ENCODE measurements around the gene DAD1. TPM values are rescaled to one million over a fixed set of nuclear protein-coding genes. Genes with fewer than 3 reads are reported as not detected.
"Not testable (repeated sequence)": the region's sequence is repeated elsewhere in the genome, so short reads cannot be mapped to it uniquely, and the experiment has no call there.

Gene DAD1
- total RNA-seq (2014; rRNA removed; shearing (Covaris generic); ENCODE audit: low replicate concordance): 163 and 459 TPM in 2 replicates

DNA sequence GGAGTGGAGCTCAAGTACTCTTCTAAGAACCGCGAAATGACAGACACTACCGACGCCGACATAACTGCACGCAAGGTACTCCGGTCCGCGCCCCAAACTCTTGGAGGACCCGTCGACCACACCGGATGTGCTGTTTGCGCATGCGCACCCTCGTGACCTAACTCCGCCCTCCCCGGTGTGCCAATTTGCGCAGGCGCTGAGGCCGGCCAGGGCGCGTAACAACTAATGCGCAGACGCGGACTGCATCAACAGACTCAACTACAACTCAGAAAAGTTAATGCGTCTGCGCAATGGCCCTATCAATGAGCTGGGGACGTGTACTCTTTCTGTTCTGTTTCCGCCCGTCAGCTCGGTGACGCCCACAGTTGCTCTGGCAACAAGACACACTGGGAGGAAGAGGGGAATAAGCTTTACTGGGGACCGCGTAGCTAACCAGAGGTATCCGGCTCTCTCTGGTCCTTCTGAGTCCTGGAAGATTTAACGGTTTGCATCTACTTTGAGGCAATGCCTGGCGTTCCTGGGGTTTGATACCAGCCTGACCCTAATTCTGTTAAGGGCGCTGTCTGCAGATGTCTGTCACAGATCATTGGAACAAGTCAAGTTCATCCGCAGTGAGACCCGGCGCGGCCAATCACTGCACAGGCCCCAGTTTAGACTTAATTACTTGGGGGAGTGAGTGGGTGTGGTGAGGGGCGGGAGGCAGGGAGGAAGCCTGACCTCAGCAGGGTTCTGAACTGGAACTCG is at the start of gene DAD1:
TSS of gene DAD1 (minus strand) at position 129 of the 744 bp plus-strand sequence. CDS start at position 62, 67 bp downstream.
- no peaks in the 10 kb centered on the region for H4K20me1 ChIP-seq (ENCODE audit: insufficient read depth, low read depth, low read length)
- H3K36me3 ChIP-seq (ENCODE audit: insufficient read depth, low read length): peaks cover 5% of the 10 kb centered on the region; the same call in 1 of the 2 replicates
- peaks cover 73% of the 10 kb centered on the region for H3K4me1 ChIP-seq (ENCODE audit: low read length)
- H2AFZ ChIP-seq (ENCODE audit: low read length): peak within 1 kb of the TSS; percentile 87
- no peaks in the 10 kb centered on the region for H3K9me2 ChIP-seq (replicated peaks; ENCODE audit: insufficient read depth, low read length)
- H3K27ac ChIP-seq (ENCODE audit: low read length): peak within 1 kb of the TSS; percentile 53
- peak within 1 kb of the TSS; percentile 92 for H3K4me2 ChIP-seq (ENCODE audit: low read depth, low read length, poor library complexity, severe bottlenecking)
- H3K9me3 ChIP-seq (ENCODE audit: low read length): no peaks in the 10 kb centered on the region
- H3K79me2 ChIP-seq (ENCODE audit: low read length): peaks cover 44% of the 10 kb centered on the region
- peak; percentile 100 for DNase-seq
- H3K27me3 ChIP-seq (ENCODE audit: low read length): no peaks in the 10 kb centered on the region
- peak within 1 kb of the TSS; percentile 83 for H3K4me3 ChIP-seq (ENCODE audit: low read length)
- H3K9ac ChIP-seq (ENCODE audit: low read length): peak within 1 kb of the TSS; percentile 81

DNA sequence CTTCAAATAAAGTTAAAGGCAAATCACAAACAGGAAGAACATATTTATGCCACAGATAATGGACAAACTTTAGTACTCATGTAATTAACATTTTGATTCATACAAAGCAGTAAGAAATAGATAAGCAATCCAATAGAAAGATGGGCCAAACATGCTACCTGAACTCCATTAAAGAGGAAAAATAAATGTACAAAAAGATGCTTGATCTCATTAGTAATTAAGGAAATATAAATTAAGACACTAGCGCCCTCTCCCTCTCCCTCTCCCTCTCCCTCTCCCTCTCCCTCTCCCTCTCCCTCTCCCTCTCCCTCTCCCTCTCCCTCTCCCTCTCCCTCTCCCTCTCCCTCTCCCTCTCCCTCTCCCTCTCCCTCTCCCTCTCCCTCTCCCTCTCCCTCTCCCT is 47.0 kb upstream of the DAD1 start:
- H3K27ac ChIP-seq (ENCODE audit: low read length); H3K9ac ChIP-seq (ENCODE audit: low read length); H3K79me2 ChIP-seq (ENCODE audit: low read length); H3K9me3 ChIP-seq (ENCODE audit: low read length); H2AFZ ChIP-seq (ENCODE audit: low read length); DNase-seq; H3K4me3 ChIP-seq (ENCODE audit: low read length); H3K4me2 ChIP-seq (ENCODE audit: low read depth, low read length, poor library complexity, severe bottlenecking); H4K20me1 ChIP-seq (ENCODE audit: insufficient read depth, low read depth, low read length); H3K27me3 ChIP-seq (ENCODE audit: low read length); H3K4me1 ChIP-seq (ENCODE audit: low read length); H3K9me2 ChIP-seq (replicated peaks; ENCODE audit: insufficient read depth, low read length); H3K36me3 ChIP-seq (ENCODE audit: insufficient read depth, low read length): not testable (repeated sequence)

DNA sequence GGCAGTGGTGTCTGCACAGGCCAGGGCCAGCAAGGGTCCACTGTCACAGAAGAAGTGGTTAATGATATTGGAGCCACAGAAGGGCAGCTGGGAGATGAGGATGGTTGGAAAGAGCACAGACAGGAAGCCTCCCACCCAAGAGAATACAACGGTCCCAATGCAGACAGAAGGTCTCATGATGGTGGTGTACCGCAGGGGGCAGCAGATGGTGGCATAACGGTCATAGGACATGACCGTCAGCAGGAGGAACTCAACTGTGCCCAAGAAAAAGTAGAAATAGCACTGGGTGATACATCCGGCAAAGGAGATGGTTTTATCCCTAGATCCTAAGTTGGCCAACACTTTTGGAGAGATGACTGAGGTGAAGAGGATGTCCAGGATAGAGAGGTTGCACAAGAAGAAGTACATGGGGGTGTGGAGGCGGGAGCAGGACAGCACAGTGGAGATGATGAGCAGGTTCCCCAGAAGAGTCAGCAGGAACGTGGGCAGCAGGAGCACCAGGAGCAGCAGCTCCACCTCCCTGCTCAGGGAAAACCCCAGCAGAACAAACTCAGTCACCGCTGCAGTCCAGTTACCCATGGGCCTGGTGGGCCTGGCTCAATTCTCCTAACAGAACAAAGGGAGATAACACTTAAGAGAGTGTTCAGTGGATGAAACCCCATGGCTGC is 45.3 kb upstream of the DAD1 start:
- Histone ChIP-seq H3K4me2 (ENCODE audit: low read depth, low read length, poor library complexity, severe bottlenecking) (no peak overlapping the region), H3K9ac (ENCODE audit: low read length) (no peak overlapping the region), H3K27me3 (ENCODE audit: low read length) (no peaks in the 10 kb centered on the region), H3K27ac (ENCODE audit: low read length) (no peak overlapping the region), H3K4me1 (ENCODE audit: low read length) (no peaks in the 10 kb centered on the region), H3K36me3 (ENCODE audit: insufficient read depth, low read length) (no peaks in the 10 kb centered on the region), H3K79me2 (ENCODE audit: low read length) (no peaks in the 10 kb centered on the region), H3K9me3 (ENCODE audit: low read length) (no peaks in the 10 kb centered on the region), H3K4me3 (ENCODE audit: low read length) (no peak overlapping the region), H4K20me1 (ENCODE audit: insufficient read depth, low read depth, low read length) (no peaks in the 10 kb centered on the region), H2AFZ (ENCODE audit: low read length) (no peak overlapping the region), H3K9me2 (replicated peaks; ENCODE audit: insufficient read depth, low read length) (no peaks in the 10 kb centered on the region)
- DNase-seq: peak; percentile 34

DNA sequence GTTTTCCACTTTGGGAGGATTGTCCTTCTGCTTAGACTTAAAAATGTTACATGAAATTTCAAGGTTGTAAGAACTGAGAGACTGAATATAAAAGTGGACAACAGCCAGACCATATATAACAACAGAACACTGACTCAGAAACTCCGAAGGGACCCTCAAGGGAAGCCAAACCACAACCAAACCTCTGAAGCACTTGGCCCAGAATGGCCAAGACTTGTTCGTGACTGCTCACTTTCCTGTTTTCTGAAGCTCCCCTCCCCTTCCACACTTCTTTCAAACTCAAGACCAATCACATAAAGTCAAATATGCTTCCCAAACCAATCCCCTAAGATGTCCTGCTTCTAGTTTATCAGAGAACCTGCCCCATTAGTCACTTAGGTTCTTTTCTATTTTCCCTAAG is 41.5 kb upstream of the DAD1 start:
- Histone ChIP-seq H3K4me3 (ENCODE audit: low read length) (no peak overlapping the region), H3K9ac (ENCODE audit: low read length) (no peak overlapping the region), H3K79me2 (ENCODE audit: low read length) (no peaks in the 10 kb centered on the region), H3K27ac (ENCODE audit: low read length) (no peak overlapping the region), H2AFZ (ENCODE audit: low read length) (no peak overlapping the region), H3K4me1 (ENCODE audit: low read length) (no peaks in the 10 kb centered on the region), H3K4me2 (ENCODE audit: low read depth, low read length, poor library complexity, severe bottlenecking) (no peak overlapping the region), H3K9me2 (replicated peaks; ENCODE audit: insufficient read depth, low read length) (no peaks in the 10 kb centered on the region), H4K20me1 (ENCODE audit: insufficient read depth, low read depth, low read length) (no peaks in the 10 kb centered on the region), H3K9me3 (ENCODE audit: low read length) (no peaks in the 10 kb centered on the region), H3K27me3 (ENCODE audit: low read length) (no peaks in the 10 kb centered on the region), H3K36me3 (ENCODE audit: insufficient read depth, low read length) (no peaks in the 10 kb centered on the region)
- no peak for DNase-seq

DNA sequence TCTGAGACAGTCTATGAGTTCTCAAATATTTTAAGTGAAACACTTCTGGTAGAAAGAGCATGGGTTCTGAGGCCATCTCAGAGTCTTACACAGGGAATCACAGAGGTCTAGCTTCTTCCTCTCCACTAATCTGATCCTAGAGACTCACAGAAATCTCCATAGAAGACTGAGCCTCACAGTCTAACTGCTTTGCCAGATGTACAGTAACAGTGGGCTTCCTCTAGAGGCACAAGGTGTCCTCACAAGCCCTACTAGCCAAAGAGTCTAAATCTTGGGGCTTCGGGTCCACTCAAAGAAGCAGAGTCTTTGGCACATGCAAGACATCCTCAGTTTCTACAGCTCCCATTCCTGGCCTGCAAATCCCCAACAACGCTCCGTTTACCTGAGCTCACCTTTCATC is 41.0 kb upstream of the DAD1 start:
- no peaks in the 10 kb centered on the region for H3K27me3 ChIP-seq (ENCODE audit: low read length)
- DNase-seq: peak; percentile 52
- H3K36me3 ChIP-seq (ENCODE audit: insufficient read depth, low read length): no peaks in the 10 kb centered on the region
- no peaks in the 10 kb centered on the region for H3K4me1 ChIP-seq (ENCODE audit: low read length)
- no peak overlapping the region for H3K4me3 ChIP-seq (ENCODE audit: low read length)
- H3K27ac ChIP-seq (ENCODE audit: low read length): no peak overlapping the region
- no peak overlapping the region for H2AFZ ChIP-seq (ENCODE audit: low read length)
- H3K4me2 ChIP-seq (ENCODE audit: low read depth, low read length, poor library complexity, severe bottlenecking): no peak overlapping the region
- H3K9ac ChIP-seq (ENCODE audit: low read length): no peak overlapping the region
- no peaks in the 10 kb centered on the region for H3K9me2 ChIP-seq (replicated peaks; ENCODE audit: insufficient read depth, low read length)
- no peaks in the 10 kb centered on the region for H3K9me3 ChIP-seq (ENCODE audit: low read length)
- no peaks in the 10 kb centered on the region for H4K20me1 ChIP-seq (ENCODE audit: insufficient read depth, low read depth, low read length)
- no peaks in the 10 kb centered on the region for H3K79me2 ChIP-seq (ENCODE audit: low read length)

DNA sequence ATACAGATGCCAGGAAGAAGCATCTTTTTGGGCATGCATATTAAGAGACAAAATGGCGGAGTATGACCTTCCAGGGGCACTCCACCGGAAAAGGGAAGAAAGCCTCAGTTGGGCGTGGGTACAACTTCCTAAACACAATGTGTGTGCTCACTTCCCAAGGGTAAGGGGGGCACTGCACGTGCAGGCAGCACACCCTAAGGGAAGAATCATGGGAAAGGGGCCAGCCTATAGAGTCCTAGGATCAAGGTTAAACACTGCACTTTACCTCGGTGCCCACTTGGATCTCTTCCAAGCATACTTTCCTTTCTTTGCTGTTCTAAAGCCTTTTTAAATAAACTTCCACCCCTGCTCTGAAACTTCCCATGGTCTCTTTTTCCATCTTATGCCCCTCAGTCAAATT is 40.3 kb upstream of the DAD1 start:
- Histone ChIP-seq H3K9me2 (replicated peaks; ENCODE audit: insufficient read depth, low read length) (no peaks in the 10 kb centered on the region), H3K4me3 (ENCODE audit: low read length) (no peak overlapping the region), H3K9me3 (ENCODE audit: low read length) (no peaks in the 10 kb centered on the region), H3K79me2 (ENCODE audit: low read length) (no peaks in the 10 kb centered on the region), H4K20me1 (ENCODE audit: insufficient read depth, low read depth, low read length) (no peaks in the 10 kb centered on the region), H3K36me3 (ENCODE audit: insufficient read depth, low read length) (no peaks in the 10 kb centered on the region), H2AFZ (ENCODE audit: low read length) (no peak overlapping the region), H3K4me1 (ENCODE audit: low read length) (no peaks in the 10 kb centered on the region), H3K27me3 (ENCODE audit: low read length) (no peaks in the 10 kb centered on the region), H3K4me2 (ENCODE audit: low read depth, low read length, poor library complexity, severe bottlenecking) (no peak overlapping the region), H3K9ac (ENCODE audit: low read length) (no peak overlapping the region), H3K27ac (ENCODE audit: low read length) (no peak overlapping the region)
- no peak for DNase-seq

DNA sequence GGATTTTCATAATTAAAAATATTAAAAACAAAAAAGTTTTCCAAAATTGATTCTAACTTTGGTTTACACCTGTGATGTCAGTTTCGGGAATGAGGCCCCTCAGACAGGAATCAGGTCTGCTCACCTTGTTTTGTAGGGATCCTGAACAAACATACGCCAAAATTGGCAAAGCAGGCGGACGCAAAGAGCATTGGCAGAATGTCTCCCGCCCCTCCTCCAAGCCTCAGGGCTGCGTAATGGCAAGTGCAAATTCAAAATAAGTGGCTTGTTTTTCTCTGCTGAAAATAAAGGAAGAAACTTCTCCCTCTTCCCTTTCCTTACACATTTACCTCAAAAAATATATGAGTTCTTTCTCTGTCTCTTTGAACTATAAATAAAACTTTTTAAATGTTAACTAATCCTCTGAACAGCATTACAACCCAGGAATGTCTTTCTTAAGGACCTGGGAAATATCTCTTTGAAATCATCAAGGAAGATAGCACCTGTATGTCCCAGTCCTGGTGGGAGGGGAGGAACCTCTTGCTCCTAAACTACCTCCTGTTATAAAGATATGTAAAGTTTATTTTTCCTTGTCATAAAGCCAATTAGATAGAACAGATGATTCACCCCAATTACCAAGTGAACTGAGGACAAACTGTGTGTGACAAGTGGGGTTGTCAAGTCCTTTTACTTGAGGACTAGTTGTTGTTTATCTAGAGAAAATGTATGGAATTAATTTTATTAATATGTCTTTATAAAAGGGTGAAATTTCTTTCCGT is 38.7 kb upstream of the DAD1 start:
- Histone ChIP-seq H3K4me1 (ENCODE audit: low read length) (no peaks in the 10 kb centered on the region), H3K9me2 (replicated peaks; ENCODE audit: insufficient read depth, low read length) (no peaks in the 10 kb centered on the region), H3K9ac (ENCODE audit: low read length) (no peak overlapping the region), H4K20me1 (ENCODE audit: insufficient read depth, low read depth, low read length) (no peaks in the 10 kb centered on the region), H3K27me3 (ENCODE audit: low read length) (no peaks in the 10 kb centered on the region), H3K36me3 (ENCODE audit: insufficient read depth, low read length) (no peaks in the 10 kb centered on the region), H3K4me3 (ENCODE audit: low read length) (no peak overlapping the region), H3K79me2 (ENCODE audit: low read length) (no peaks in the 10 kb centered on the region), H3K9me3 (ENCODE audit: low read length) (no peaks in the 10 kb centered on the region), H3K4me2 (ENCODE audit: low read depth, low read length, poor library complexity, severe bottlenecking) (no peak overlapping the region), H3K27ac (ENCODE audit: low read length) (no peak overlapping the region), H2AFZ (ENCODE audit: low read length) (no peak overlapping the region)
- no peak for DNase-seq

DNA sequence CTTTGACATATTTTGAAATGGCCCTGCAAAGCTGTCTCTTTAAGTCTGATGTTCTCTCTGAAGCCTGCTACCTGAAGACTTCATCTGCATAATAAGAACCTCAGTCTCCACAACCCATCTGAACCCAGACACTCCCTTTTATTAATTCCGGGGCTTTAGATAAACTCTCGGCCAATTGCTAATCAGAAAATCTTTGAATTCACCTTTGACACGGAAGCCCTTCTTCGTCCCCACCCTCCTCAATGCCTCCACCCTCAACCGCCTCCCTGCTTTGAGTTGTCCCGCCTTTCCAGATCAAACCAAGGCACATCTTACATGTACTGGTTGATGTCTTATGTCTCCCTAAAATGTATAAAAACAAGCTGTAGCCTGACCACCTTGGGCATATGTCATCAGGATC is 37.6 kb upstream of the DAD1 start:
- no peak overlapping the region for H3K4me2 ChIP-seq (ENCODE audit: low read depth, low read length, poor library complexity, severe bottlenecking)

More for the DNA sequence above, 37.6 kb upstream of the DAD1 start:
- Histone ChIP-seq H3K27ac (ENCODE audit: low read length) (no peak overlapping the region), H3K4me3 (ENCODE audit: low read length) (no peak overlapping the region), H3K27me3 (ENCODE audit: low read length) (no peaks in the 10 kb centered on the region), H4K20me1 (ENCODE audit: insufficient read depth, low read depth, low read length) (no peaks in the 10 kb centered on the region), H3K9me3 (ENCODE audit: low read length) (no peaks in the 10 kb centered on the region), H3K4me1 (ENCODE audit: low read length) (no peaks in the 10 kb centered on the region), H3K9ac (ENCODE audit: low read length) (no peak overlapping the region), H3K79me2 (ENCODE audit: low read length) (no peaks in the 10 kb centered on the region), H3K9me2 (replicated peaks; ENCODE audit: insufficient read depth, low read length) (no peaks in the 10 kb centered on the region), H3K36me3 (ENCODE audit: insufficient read depth, low read length) (no peaks in the 10 kb centered on the region), H2AFZ (ENCODE audit: low read length) (no peak overlapping the region)
- DNase-seq: no peak

Measured in Karpas-422 (cell line).